Lung (tissue), 12 donors: ENCODE results near the gene KANK2. TPM values are rescaled to one million over a fixed set of nuclear protein-coding genes. Genes with fewer than 3 reads are reported as not detected.

Source experiments
- ATAC-seq: fragments of 200-7000 bp; cut with Tn5 transposase; one replicate; pipeline ENCODE4 v1.9.1; 2020; ENCODE audit warnings: moderate number of reproducible peaks; ENCODE audit not compliant: insufficient read depth, low FRiP score
- DNase-seq, 3 donors: peaks; one replicate each; pipeline ENCODE4 v3.0.0-alpha.2; 2013 to 2017
- H3K27ac ChIP-seq, 2 donors: one replicate each; pipeline ENCODE4 v1.5.1; 2013; ENCODE audit warnings: mild to moderate bottlenecking in 2 of 2, moderate library complexity in 2 of 2, control low read depth in 1 of 2, inconsistent platforms in 1 of 2, low read depth in 1 of 2, low read length in 1 of 2
- H3K27me3 ChIP-seq, 3 donors: one replicate each; pipeline ENCODE4 v1.5.1; 2013; ENCODE audit warnings: low read length in 2 of 3; ENCODE audit not compliant: control insufficient read depth in 3 of 3, insufficient read depth in 3 of 3
- H3K36me3 ChIP-seq, 4 donors: one replicate each; pipeline ENCODE4 v1.5.1; 2013; ENCODE audit warnings: low read length in 4 of 4, mild to moderate bottlenecking in 1 of 4, moderate library complexity in 1 of 4; ENCODE audit not compliant: control insufficient read depth in 4 of 4, insufficient read depth in 4 of 4
- H3K4me1 ChIP-seq, 5 donors: one replicate each; pipeline ENCODE4 v1.5.1; 2013; ENCODE audit warnings: low read length in 5 of 5, mild to moderate bottlenecking in 2 of 5, moderate library complexity in 1 of 5; ENCODE audit not compliant: control insufficient read depth in 5 of 5, insufficient read depth in 5 of 5
- H3K4me3 ChIP-seq: one replicate; pipeline ENCODE4 v1.5.1; 2013; ENCODE audit warnings: mild to moderate bottlenecking, control low read depth, moderate library complexity
- H3K9ac ChIP-seq, 2 donors: one replicate each; pipeline ENCODE4 v1.5.1; 2013; ENCODE audit warnings: low read length in 2 of 2, control low read depth in 1 of 2; ENCODE audit not compliant: insufficient read depth in 1 of 2
- H3K9me3 ChIP-seq, 4 donors: one replicate each; pipeline ENCODE4 v1.5.1; 2013; ENCODE audit warnings: low read length in 3 of 4, mild to moderate bottlenecking in 1 of 4, moderate library complexity in 1 of 4; ENCODE audit not compliant: control insufficient read depth in 4 of 4, insufficient read depth in 3 of 4
- CTCF ChIP-seq: IDR thresholded peaks from 2 replicates; pipeline ENCODE4 v1.5.1; 2012; ENCODE audit warnings: mild to moderate bottlenecking; ENCODE audit errors: control extremely low read depth, extremely low read depth
- WGBS, 2 donors: extraction: QIAGEN DNeasy Blood & Tissue Kit; methylation state at CpG; one replicate each; pipeline ENCODE4 v1.1.7; 2013; 5-methylcytosine and 5-hydroxymethylcytosine counted together
- polyA plus RNA-seq, 2 donors: library from polyadenylated mRNA; stranded (reverse); fragments of 200-250 nt; gene quantifications; one replicate each; pipeline ENCODE4 v1.2.1, GENCODE V29; 2013
- total RNA-seq, 2 donors: library from RNA; depleted of rRNA in 1 of 2; stranded (reverse); fragments of >200 nt in 1 of 2; gene quantifications; one replicate each; pipeline ENCODE4 v1.2.1, GENCODE V29; 2014 to 2021
- donor health status: control.
- donor health status: control.
- donor health status: Bipolar disorder and iron deficiency.
- donor health status: healthy.
- donor health status: DM: yes; HTN: yes; CAD: no.

KANK2 gene
- total and polyA plus RNA-seq, 4 donors: 90.1 to 164 (median 113) TPM

- no peak overlapping the region for H3K9ac ChIP-seq
- peak overlapping the region in 1 of 2 donors; percentile 72 for H3K27ac ChIP-seq
- TF ChIP-seq CTCF: no peak
- H3K4me3 ChIP-seq: no peak overlapping the region
- peaks cover 19 to 42% (median 25%) of the 10 kb centered on the region in 4 donors for H3K36me3 ChIP-seq
- H3K27me3 ChIP-seq: no peaks in the 10 kb centered on the region
- 67 to 77% methylated on average over 7 of the region's 7 CpGs for WGBS, 2 donors
- no peak for ATAC-seq
- H3K4me1 ChIP-seq: peaks cover 0 to 5% (median 0%) of the 10 kb centered on the region in 5 donors
- DNase-seq: no peak
- no peaks in the 10 kb centered on the region for H3K9me3 ChIP-seq
Observed at GRCh38 chr19:11131471-11131870, 65.9 kb downstream of the KANK2 start.

- peak; percentile 70 for TF ChIP-seq CTCF
- H3K9ac ChIP-seq: peak overlapping the region in 1 of 2 donors; percentile 11
- no peaks in the 10 kb centered on the region for H3K27me3 ChIP-seq
- DNase-seq (peak; percentile 80 to 82 (median 82)), ATAC-seq (peak; percentile 15)
- WGBS, 2 donors: 48 to 51% methylated on average over 19 of the region's 19 CpGs
- H3K36me3 ChIP-seq: peaks cover 20 to 44% (median 29%) of the 10 kb centered on the region in 4 donors
- no peaks in the 10 kb centered on the region for H3K9me3 ChIP-seq
- H3K4me1 ChIP-seq: peaks cover 0 to 10% (median 0%) of the 10 kb centered on the region in 5 donors
- H3K4me3 ChIP-seq: no peak overlapping the region
- H3K27ac ChIP-seq: peak overlapping the region in 1 of 2 donors; percentile 18
Observed at GRCh38 chr19:11130824-11131455, 66.4 kb downstream of the KANK2 start.

- Histone ChIP-seq H3K9me3 (no peaks in the 10 kb centered on the region), H3K4me1 (peaks cover 0 to 11% (median 0%) of the 10 kb centered on the region in 5 donors), H3K9ac (no peak overlapping the region), H3K36me3 (peaks cover 25 to 57% (median 34%) of the 10 kb centered on the region in 4 donors), H3K27ac (no peak overlapping the region), H3K27me3 (no peaks in the 10 kb centered on the region), H3K4me3 (no peak overlapping the region)
- WGBS, 2 donors: 90 to 97% methylated on average over 15 of the region's 15 CpGs
- ATAC-seq: no peak
- TF ChIP-seq CTCF: no peak
- no peak for DNase-seq
Observed at GRCh38 chr19:11127905-11128304, 69.4 kb downstream of the KANK2 start.
